Heart left ventricle (tissue), 13 donors: ENCODE measurements around the gene FNBP1.

Source experiments
- POLR2A ChIP-seq, 2 donors: fragments of 450-650 bp; IDR thresholded peaks; one replicate each; pipeline ENCODE4 v1.6.1; 2017; ENCODE audit warnings: antibody characterized with exemption in 2 of 2, mild to moderate bottlenecking in 2 of 2, moderate library complexity in 2 of 2
- TF ChIP-seq, protein P1 (sequence below), 12 donors: fragments of 200-600 bp; sonication (generic) in 4 of 12; IDR thresholded peaks; one replicate each; pipeline versions ENCODE4 v1.5.0 to v1.8.0; 2018 to 2022; ENCODE audit warnings: antibody characterized with exemption in 12 of 12, mild to moderate bottlenecking in 5 of 12
- donor health status: ischemic (EF 13 %, LVEDD 7.1; RV severe dilation, severe dysfunction).
- donor health status: DM: no; HTN: yes; CAD: no.
- donor health status: DM: no; HTN: no; CAD: no.
- donor health status: ischemic (EF 25% LVEDD 6.9; RV normal size, moderate dysfunction).
- donor health status: ischemic (EF 25% LVEDD 5.7; RV mildly dilated, moderate dysfunction).
- donor health status: ischemic (EF 35%, LVEDD 5.7; RV mildly dilated, moderate dysfunction).
- donor health status: nonischemic (EF 11% LVEDD 7.7; RV severe dilation, severe dysfunction).
- donor health status: DM: yes; HTN: yes; CAD: no.
- donor health status: PGD.
- donor health status: ischemic (EF 29% LVEDD 5.4; RV normal size, mild dysfunction).
- donor health status: nonischemic (EF 23%, LVEDD 6.1; RV moderate dilation, normal function).

DNA sequence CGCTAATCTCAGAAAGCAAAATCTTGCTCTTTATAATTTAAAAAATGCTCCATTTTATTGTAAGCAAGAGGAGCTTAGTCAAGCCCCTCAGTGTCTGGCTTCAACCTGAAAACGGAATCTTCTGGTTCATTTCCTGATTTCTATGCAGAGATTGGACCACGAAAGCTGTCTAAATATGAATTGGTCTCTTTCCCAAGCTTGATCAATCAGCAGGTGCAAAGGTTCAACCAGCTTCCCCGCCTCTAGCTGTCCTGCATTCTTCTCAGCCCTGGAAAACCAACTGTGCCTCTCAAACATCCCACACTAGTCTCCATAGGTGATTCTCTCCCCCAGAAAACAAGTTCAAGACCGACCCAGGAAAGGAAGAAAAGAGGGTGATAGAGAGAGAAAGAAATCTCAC is 34.5 kb downstream of the FNBP1 start:
- TF ChIP-seq, protein P1, sequence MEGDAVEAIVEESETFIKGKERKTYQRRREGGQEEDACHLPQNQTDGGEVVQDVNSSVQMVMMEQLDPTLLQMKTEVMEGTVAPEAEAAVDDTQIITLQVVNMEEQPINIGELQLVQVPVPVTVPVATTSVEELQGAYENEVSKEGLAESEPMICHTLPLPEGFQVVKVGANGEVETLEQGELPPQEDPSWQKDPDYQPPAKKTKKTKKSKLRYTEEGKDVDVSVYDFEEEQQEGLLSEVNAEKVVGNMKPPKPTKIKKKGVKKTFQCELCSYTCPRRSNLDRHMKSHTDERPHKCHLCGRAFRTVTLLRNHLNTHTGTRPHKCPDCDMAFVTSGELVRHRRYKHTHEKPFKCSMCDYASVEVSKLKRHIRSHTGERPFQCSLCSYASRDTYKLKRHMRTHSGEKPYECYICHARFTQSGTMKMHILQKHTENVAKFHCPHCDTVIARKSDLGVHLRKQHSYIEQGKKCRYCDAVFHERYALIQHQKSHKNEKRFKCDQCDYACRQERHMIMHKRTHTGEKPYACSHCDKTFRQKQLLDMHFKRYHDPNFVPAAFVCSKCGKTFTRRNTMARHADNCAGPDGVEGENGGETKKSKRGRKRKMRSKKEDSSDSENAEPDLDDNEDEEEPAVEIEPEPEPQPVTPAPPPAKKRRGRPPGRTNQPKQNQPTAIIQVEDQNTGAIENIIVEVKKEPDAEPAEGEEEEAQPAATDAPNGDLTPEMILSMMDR (IDR thresholded peaks at IDR 0.05), result no peak
- no peak for TF ChIP-seq POLR2A (IDR thresholded peaks at IDR 0.05)
